GM23338 (cell line): Measurements from ENCODE around the gene M1AP. TPM values are rescaled to one million over a fixed set of nuclear protein-coding genes. Genes with fewer than 3 reads are reported as not detected.

Experiments
- ATAC-seq: fragments of 200-7000 bp; cut with Tn5 transposase; 3 replicates; pipeline ENCODE4 v1.9.1; 2020
- DNase-seq: peaks from one replicate; pipeline ENCODE4 v3.0.0-alpha.2; 2015; ENCODE audit warnings: low spot score
- H2AFZ ChIP-seq: fragments of 200-600 bp; sonication (generic); 2 replicates; pipeline ENCODE4 v1.8.0; 2016; ENCODE audit warnings: antibody characterized with exemption, mild to moderate bottlenecking, moderate library complexity
- H3F3A ChIP-seq: fragments of 200-600 bp; sonication (generic); replicated peaks from 2 replicates; pipeline ENCODE4 v1.8.0; 2017; ENCODE audit warnings: antibody characterized with exemption, mixed run types, low read depth
- H3K27ac ChIP-seq: fragments of 200-600 bp; sonication (generic); 2 replicates; pipeline ENCODE4 v1.6.1; 2016; ENCODE audit warnings: low read depth
- H3K27me3 ChIP-seq: fragments of 200-600 bp; sonication (generic); 2 replicates; pipeline ENCODE4 v1.8.0; 2016; ENCODE audit warnings: mild to moderate bottlenecking, mixed run types, moderate library complexity; ENCODE audit not compliant: insufficient read depth
- H3K36me3 ChIP-seq: fragments of 200-600 bp; sonication (generic); 2 replicates; pipeline ENCODE4 v1.8.0; 2016; ENCODE audit warnings: mild to moderate bottlenecking; ENCODE audit not compliant: insufficient read depth
- H3K4me1 ChIP-seq: fragments of 200-600 bp; sonication (generic); 2 replicates; pipeline ENCODE4 v1.8.0; 2016; ENCODE audit warnings: mild to moderate bottlenecking, moderate library complexity; ENCODE audit not compliant: insufficient read depth
- H3K4me2 ChIP-seq: fragments of 200-600 bp; sonication (generic); 2 replicates; pipeline ENCODE4 v1.7.1; 2017; ENCODE audit warnings: mixed run types
- H3K4me3 ChIP-seq: fragments of 200-600 bp; sonication (generic); 2 replicates; pipeline ENCODE4 v1.6.1; 2016; ENCODE audit warnings: mixed run types
- H3K79me2 ChIP-seq: fragments of 200-600 bp; sonication (generic); replicated peaks from 2 replicates; pipeline ENCODE4 v1.8.0; 2017; ENCODE audit warnings: mild to moderate bottlenecking; ENCODE audit not compliant: insufficient read depth
- H3K9me2 ChIP-seq: fragments of 200-600 bp; sonication (generic); 2 replicates; pipeline ENCODE4 v1.8.0; 2017; ENCODE audit not compliant: insufficient read depth
- H4K20me1 ChIP-seq: fragments of 200-600 bp; sonication (generic); replicated peaks from 2 replicates; pipeline ENCODE4 v1.8.0; 2017; ENCODE audit warnings: mild to moderate bottlenecking; ENCODE audit not compliant: insufficient read depth
- H3K27ac Mint-ChIP-seq: 2 replicates; pipeline ENCODE4 v1.8.0; 2020; ENCODE audit warnings: inconsistent platforms, mild to moderate bottlenecking, moderate library complexity, mixed read lengths
- H3K27me3 Mint-ChIP-seq: 3 replicates; pipeline ENCODE4 v1.8.0; 2022; ENCODE audit warnings: low read depth, mild to moderate bottlenecking, moderate library complexity, mixed read lengths, inconsistent platforms; ENCODE audit not compliant: insufficient read depth, poor library complexity
- H3K36me3 Mint-ChIP-seq: 3 replicates; pipeline ENCODE4 v1.8.0; 2021; ENCODE audit warnings: low read depth, mild to moderate bottlenecking, inconsistent platforms, moderate library complexity, mixed read lengths
- H3K4me1 Mint-ChIP-seq: 3 replicates; pipeline ENCODE4 v1.8.0; 2020; ENCODE audit warnings: mild to moderate bottlenecking, inconsistent platforms, mixed read lengths
- H3K4me3 Mint-ChIP-seq: 3 replicates; pipeline ENCODE4 v1.8.0; 2021; ENCODE audit warnings: moderate library complexity, mild to moderate bottlenecking, inconsistent platforms, mixed read lengths
- H3K9me3 Mint-ChIP-seq: 3 replicates; pipeline ENCODE4 v1.8.0; 2020; ENCODE audit warnings: moderate library complexity, mild to moderate bottlenecking, inconsistent platforms, mixed read lengths
- CREB1 ChIP-seq: fragments of 250-450 bp; sonication (Bioruptor Pico); IDR thresholded peaks from 2 replicates; pipeline ENCODE4 v1.5.0; 2020; ENCODE audit warnings: low read depth, mild to moderate bottlenecking, moderate library complexity
- CTCF ChIP-seq, 2 experiments: fragments of 200-600 bp in 1 of 2; sonication (generic) in 1 of 2; conservative IDR thresholded peaks; 2 replicates each; pipeline versions ENCODE4 v1.5.1 to v1.6.1; 2016 to 2017; ENCODE audit warnings: antibody characterized with exemption in 2 of 2, low read depth in 2 of 2, mild to moderate bottlenecking in 2 of 2, moderate library complexity in 1 of 2
- EZH2 ChIP-seq: fragments of 200-600 bp; sonication (generic); IDR thresholded peaks from one replicate; pipeline ENCODE4 v1.8.0; 2017; ENCODE audit warnings: antibody characterized with exemption, mild to moderate bottlenecking, low read depth; ENCODE audit not compliant: unreplicated experiment
- EZH2phosphoT487 ChIP-seq: fragments of 200-600 bp; sonication (generic); IDR thresholded peaks from one replicate; pipeline ENCODE4 v1.8.1; 2018; ENCODE audit warnings: antibody characterized with exemption; ENCODE audit not compliant: unreplicated experiment
- JUNB ChIP-seq: IDR thresholded peaks from one replicate; pipeline ENCODE4 v1.6.1; 2016; ENCODE audit warnings: antibody characterized with exemption; ENCODE audit not compliant: unreplicated experiment
- NANOG ChIP-seq: IDR thresholded peaks from 2 replicates; pipeline ENCODE4 v1.6.1; 2016; ENCODE audit warnings: antibody characterized with exemption, borderline replicate concordance
- REST ChIP-seq: IDR thresholded peaks from one replicate; pipeline ENCODE4 v1.6.1; 2018; ENCODE audit warnings: antibody characterized with exemption; ENCODE audit not compliant: unreplicated experiment
- STAT1 ChIP-seq: IDR thresholded peaks from one replicate; pipeline ENCODE4 v1.6.1; 2016; ENCODE audit warnings: antibody characterized with exemption; ENCODE audit not compliant: unreplicated experiment
- ZNF114 ChIP-seq: fragments of 250-450 bp; sonication (Bioruptor Pico); IDR thresholded peaks from 2 replicates; pipeline ENCODE4 v1.5.0; 2020; ENCODE audit warnings: mild to moderate bottlenecking, moderate library complexity
- ZNF331 ChIP-seq: fragments of 250-450 bp; sonication (Bioruptor Pico); IDR thresholded peaks from 2 replicates; pipeline ENCODE4 v1.5.0; 2020; ENCODE audit warnings: low read depth, mild to moderate bottlenecking, moderate library complexity
- ZNF462 ChIP-seq: fragments of 250-450 bp; sonication (Bioruptor Pico); IDR thresholded peaks from 2 replicates; pipeline ENCODE4 v1.5.0; 2020; ENCODE audit warnings: mild to moderate bottlenecking, moderate library complexity
- polyA plus RNA-seq: library from polyadenylated mRNA; unstranded; fragments of >200 nt; fragmentation: Nextera tagmentation; extraction: Ambion mirVana; gene quantifications from 2 replicates; pipeline ENCODE4 v1.2.1, GENCODE V29; 2016
- total RNA-seq: library from RNA; depleted of rRNA; stranded (reverse); fragments of >200 nt; shearing (Covaris generic); gene quantifications from 2 replicates; pipeline ENCODE4 v1.2.3, GENCODE V29; 2014
- TF ChIP-seq, protein P1 (sequence below): IDR thresholded peaks from 2 replicates; pipeline ENCODE4 v1.6.1; 2016; ENCODE audit warnings: antibody characterized with exemption

M1AP gene
- total and polyA plus RNA-seq, 2 experiments from 2014 or later: 5.1 to 12.1 TPM

DNA sequence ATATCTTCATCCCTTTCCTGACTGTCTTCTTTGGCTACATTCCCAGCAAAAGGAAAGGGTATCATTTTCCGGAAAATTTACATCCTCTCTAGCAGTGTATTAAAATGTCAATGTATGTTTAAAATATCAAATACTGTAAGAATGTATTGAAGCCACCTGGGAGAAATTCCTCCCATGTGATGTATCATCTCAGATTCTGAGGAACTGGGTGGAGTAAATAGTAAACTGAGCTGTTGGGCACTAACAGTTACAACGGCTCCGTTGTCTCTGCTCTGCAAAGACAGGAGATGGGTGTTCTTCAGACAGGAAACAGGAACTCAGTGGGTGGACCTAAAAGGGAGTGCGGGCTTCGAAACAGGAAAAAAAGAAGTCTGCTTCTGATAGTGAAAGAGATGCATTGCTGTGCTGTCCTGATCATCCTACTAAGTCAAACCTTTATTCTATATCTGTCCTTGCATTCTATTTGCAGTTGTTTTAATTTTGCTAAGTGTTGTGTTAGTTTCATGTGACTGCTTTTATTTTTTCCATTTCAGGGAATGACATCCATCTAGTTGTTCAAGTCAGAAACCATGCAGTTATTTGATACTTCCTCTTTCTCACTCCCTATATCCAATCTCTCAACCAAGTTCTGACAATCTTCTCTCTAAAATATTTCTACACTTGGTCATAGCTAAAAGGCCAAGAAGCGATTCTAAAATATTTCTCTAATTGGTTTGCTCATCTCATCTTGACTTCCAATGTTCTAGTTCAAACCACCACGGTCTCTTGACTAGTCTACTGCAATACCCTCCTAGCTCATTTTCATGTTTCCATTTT lies 74.2 kb downstream of the M1AP start:
- Histone ChIP-seq H3K79me2 (no peaks in the 10 kb centered on the region), H3K4me3 (no peak overlapping the region), H2AFZ (no peak overlapping the region), H3K9me2 (no peaks in the 10 kb centered on the region), H3K4me1 (no peaks in the 10 kb centered on the region), H3K4me2 (no peak overlapping the region), H3K27me3 (no peaks in the 10 kb centered on the region), H4K20me1 (no peaks in the 10 kb centered on the region), H3K36me3 (no peaks in the 10 kb centered on the region), H3K27ac (no peak overlapping the region), H3F3A (no peaks in the 10 kb centered on the region)
- Mint-ChIP-seq H3K9me3 (no peaks in the 10 kb centered on the region), H3K27ac (no peak overlapping the region), H3K4me3 (no peak overlapping the region), H3K27me3 (no peaks in the 10 kb centered on the region), H3K36me3 (no peaks in the 10 kb centered on the region), H3K4me1 (peaks cover 7% of the 10 kb centered on the region)
- ATAC-seq (no peak), DNase-seq (no peak)
- TF ChIP-seq EZH2 (no peak), STAT1 (no peak), REST (no peak), EZH2phosphoT487 (no peak), ZNF114 (CRISPR knock-in tag) (no peak), JUNB (no peak), CREB1 (no peak), CTCF (conservative IDR thresholded peaks at IDR 0.05; ENCODE audit: low read depth in 2 of 2) (no peak), NANOG (no peak), ZNF331 (no peak), ZNF462 (no peak)
- TF ChIP-seq, protein P1, sequence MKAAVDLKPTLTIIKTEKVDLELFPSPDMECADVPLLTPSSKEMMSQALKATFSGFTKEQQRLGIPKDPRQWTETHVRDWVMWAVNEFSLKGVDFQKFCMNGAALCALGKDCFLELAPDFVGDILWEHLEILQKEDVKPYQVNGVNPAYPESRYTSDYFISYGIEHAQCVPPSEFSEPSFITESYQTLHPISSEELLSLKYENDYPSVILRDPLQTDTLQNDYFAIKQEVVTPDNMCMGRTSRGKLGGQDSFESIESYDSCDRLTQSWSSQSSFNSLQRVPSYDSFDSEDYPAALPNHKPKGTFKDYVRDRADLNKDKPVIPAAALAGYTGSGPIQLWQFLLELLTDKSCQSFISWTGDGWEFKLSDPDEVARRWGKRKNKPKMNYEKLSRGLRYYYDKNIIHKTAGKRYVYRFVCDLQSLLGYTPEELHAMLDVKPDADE: no peak
